ENCODE data around the gene FRYL.

FRYL gene

DNA sequence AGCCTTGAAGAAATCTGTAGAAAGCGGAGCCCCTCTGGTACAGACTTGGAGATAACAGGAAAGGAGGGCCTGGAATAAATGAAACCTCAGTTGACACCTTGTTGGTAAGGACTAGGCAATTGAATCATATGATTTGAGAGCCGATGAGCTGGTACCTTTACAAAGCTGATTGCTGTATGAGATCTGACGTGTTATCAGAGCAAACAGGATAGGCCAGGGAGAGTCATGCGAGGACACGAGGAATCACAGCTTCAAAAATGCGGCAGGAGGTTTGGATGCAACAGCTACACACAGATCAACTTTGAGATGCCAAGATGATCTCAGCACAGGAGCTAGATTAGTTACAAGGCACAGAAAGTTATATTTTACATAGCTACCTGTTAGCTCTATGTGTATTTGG lies 304.3 kb downstream of the FRYL start:
- H2AFZ ChIP-seq (ENCODE audit: low read length) = no peak overlapping the region
- H3K4me2 ChIP-seq (ENCODE audit: low read depth, low read length, poor library complexity, severe bottlenecking) = no peak overlapping the region
- H3K4me1 ChIP-seq (ENCODE audit: insufficient read depth, low read length, poor library complexity, severe bottlenecking) = no peaks in the 10 kb centered on the region
- H3K4me3 ChIP-seq (ENCODE audit: low read length, poor library complexity, severe bottlenecking) = no peak overlapping the region
- no peaks in the 10 kb centered on the region for H3K9me2 ChIP-seq (replicated peaks; ENCODE audit: low read depth, low read length)
- no peaks in the 10 kb centered on the region for H3F3A ChIP-seq (ENCODE audit: low read depth)
- no peaks in the 10 kb centered on the region for H3K27me3 ChIP-seq (ENCODE audit: insufficient read depth, low read length, poor library complexity, severe bottlenecking)
- H3K36me3 ChIP-seq (ENCODE audit: insufficient read depth, low read length) = no peaks in the 10 kb centered on the region
- H3K9ac ChIP-seq (ENCODE audit: low read depth, low read length, poor library complexity, severe bottlenecking) = no peak overlapping the region
- H3K79me2 ChIP-seq (ENCODE audit: insufficient read depth, low read length) = no peaks in the 10 kb centered on the region
- TF ChIP-seq, protein P1, sequence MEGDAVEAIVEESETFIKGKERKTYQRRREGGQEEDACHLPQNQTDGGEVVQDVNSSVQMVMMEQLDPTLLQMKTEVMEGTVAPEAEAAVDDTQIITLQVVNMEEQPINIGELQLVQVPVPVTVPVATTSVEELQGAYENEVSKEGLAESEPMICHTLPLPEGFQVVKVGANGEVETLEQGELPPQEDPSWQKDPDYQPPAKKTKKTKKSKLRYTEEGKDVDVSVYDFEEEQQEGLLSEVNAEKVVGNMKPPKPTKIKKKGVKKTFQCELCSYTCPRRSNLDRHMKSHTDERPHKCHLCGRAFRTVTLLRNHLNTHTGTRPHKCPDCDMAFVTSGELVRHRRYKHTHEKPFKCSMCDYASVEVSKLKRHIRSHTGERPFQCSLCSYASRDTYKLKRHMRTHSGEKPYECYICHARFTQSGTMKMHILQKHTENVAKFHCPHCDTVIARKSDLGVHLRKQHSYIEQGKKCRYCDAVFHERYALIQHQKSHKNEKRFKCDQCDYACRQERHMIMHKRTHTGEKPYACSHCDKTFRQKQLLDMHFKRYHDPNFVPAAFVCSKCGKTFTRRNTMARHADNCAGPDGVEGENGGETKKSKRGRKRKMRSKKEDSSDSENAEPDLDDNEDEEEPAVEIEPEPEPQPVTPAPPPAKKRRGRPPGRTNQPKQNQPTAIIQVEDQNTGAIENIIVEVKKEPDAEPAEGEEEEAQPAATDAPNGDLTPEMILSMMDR (conservative IDR thresholded peaks at IDR 0.05; ENCODE audit: low read length) = no peak
- TF ChIP-seq EZH2phosphoT487 (IDR thresholded peaks at IDR 0.05; ENCODE audit: borderline replicate concordance) = no peak
- no peaks in the 10 kb centered on the region for H3K9me3 ChIP-seq (ENCODE audit: insufficient read depth, low read depth, low read length)
- H4K20me1 ChIP-seq (ENCODE audit: insufficient read depth, low read length, poor library complexity, severe bottlenecking) = no peaks in the 10 kb centered on the region

DNA sequence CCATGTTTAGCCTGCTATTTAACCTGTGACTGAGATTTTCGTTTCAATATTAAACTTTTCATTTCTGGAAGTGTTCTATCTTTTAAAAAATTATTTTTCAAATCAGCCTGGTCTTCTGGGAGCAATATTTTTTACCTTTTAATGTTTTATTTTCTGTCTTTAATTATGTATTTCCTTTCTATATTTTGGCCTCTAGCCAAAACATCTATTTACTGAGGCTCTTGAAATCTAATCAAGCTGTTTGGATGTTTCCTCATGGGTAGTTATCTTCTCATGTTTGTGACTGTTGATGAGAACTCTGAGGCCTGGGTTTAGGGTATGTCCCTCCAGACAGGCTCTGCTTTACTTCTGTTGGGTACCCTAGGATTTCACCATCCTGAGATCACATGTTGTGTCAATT lies 307.3 kb downstream of the FRYL start:
- Histone ChIP-seq H3K4me2 (ENCODE audit: low read depth, low read length, poor library complexity, severe bottlenecking) (no peak overlapping the region), H3K9ac (ENCODE audit: low read depth, low read length, poor library complexity, severe bottlenecking) (no peak overlapping the region), H3K9me2 (replicated peaks; ENCODE audit: low read depth, low read length) (no peaks in the 10 kb centered on the region), H3K4me1 (ENCODE audit: insufficient read depth, low read length, poor library complexity, severe bottlenecking) (no peaks in the 10 kb centered on the region), H4K20me1 (ENCODE audit: insufficient read depth, low read length, poor library complexity, severe bottlenecking) (no peaks in the 10 kb centered on the region), H3K9me3 (ENCODE audit: insufficient read depth, low read depth, low read length) (no peaks in the 10 kb centered on the region), H3K27me3 (ENCODE audit: insufficient read depth, low read length, poor library complexity, severe bottlenecking) (no peaks in the 10 kb centered on the region), H3F3A (ENCODE audit: low read depth) (no peaks in the 10 kb centered on the region), H3K36me3 (ENCODE audit: insufficient read depth, low read length) (no peaks in the 10 kb centered on the region), H3K4me3 (ENCODE audit: low read length, poor library complexity, severe bottlenecking) (no peak overlapping the region), H3K79me2 (ENCODE audit: insufficient read depth, low read length) (no peaks in the 10 kb centered on the region), H2AFZ (ENCODE audit: low read length) (no peak overlapping the region)
- TF ChIP-seq EZH2phosphoT487 (IDR thresholded peaks at IDR 0.05; ENCODE audit: borderline replicate concordance) = no peak
- TF ChIP-seq, protein P1 (conservative IDR thresholded peaks at IDR 0.05; ENCODE audit: low read length) = no peak

DNA sequence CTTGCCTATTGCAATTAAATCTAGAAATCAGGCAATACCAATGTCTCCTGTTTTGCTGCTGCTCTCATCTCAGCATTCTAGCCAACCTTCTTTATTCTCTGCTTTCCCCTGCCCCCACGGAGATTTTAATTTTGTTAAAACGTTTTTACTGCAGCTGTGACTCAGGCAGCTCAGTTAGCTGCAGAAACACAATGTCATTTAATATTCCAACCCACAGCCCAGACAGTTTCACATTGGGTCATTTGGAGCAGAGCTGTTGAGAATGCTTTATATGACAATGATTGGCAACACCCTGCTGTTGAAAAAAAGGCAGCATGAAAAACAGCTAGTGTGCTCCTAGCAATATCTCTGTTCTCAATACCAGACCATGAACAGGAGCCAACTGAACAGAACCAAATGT lies 309.5 kb downstream of the FRYL start:
- H3K9me3 ChIP-seq (ENCODE audit: insufficient read depth, low read depth, low read length) = no peaks in the 10 kb centered on the region
- TF ChIP-seq EZH2phosphoT487 (IDR thresholded peaks at IDR 0.05; ENCODE audit: borderline replicate concordance) = no peak
- TF ChIP-seq, protein P1 (conservative IDR thresholded peaks at IDR 0.05; ENCODE audit: low read length) = no peak
- H3K9ac ChIP-seq (ENCODE audit: low read depth, low read length, poor library complexity, severe bottlenecking) = no peak overlapping the region
- no peaks in the 10 kb centered on the region for H3K9me2 ChIP-seq (replicated peaks; ENCODE audit: low read depth, low read length)
- no peaks in the 10 kb centered on the region for H3K4me1 ChIP-seq (ENCODE audit: insufficient read depth, low read length, poor library complexity, severe bottlenecking)
- H3K4me3 ChIP-seq (ENCODE audit: low read length, poor library complexity, severe bottlenecking) = no peak overlapping the region
- H3K27me3 ChIP-seq (ENCODE audit: insufficient read depth, low read length, poor library complexity, severe bottlenecking) = no peaks in the 10 kb centered on the region
- H3K36me3 ChIP-seq (ENCODE audit: insufficient read depth, low read length) = no peaks in the 10 kb centered on the region
- H4K20me1 ChIP-seq (ENCODE audit: insufficient read depth, low read length, poor library complexity, severe bottlenecking) = no peaks in the 10 kb centered on the region
- no peaks in the 10 kb centered on the region for H3K79me2 ChIP-seq (ENCODE audit: insufficient read depth, low read length)
- no peak overlapping the region for H3K4me2 ChIP-seq (ENCODE audit: low read depth, low read length, poor library complexity, severe bottlenecking)
- no peak overlapping the region for H2AFZ ChIP-seq (ENCODE audit: low read length)
- no peaks in the 10 kb centered on the region for H3F3A ChIP-seq (ENCODE audit: low read depth)

All from Loucy (cell line).